IPS DF 19.7 (cell line): ENCODE measurements around the gene ALLC.

Source experiments
- DNase-seq: peaks from one replicate; pipeline ENCODE4 v3.0.0-alpha.2; 2013; ENCODE audit warnings: low read depth, low spot score

ALLC gene

DNA sequence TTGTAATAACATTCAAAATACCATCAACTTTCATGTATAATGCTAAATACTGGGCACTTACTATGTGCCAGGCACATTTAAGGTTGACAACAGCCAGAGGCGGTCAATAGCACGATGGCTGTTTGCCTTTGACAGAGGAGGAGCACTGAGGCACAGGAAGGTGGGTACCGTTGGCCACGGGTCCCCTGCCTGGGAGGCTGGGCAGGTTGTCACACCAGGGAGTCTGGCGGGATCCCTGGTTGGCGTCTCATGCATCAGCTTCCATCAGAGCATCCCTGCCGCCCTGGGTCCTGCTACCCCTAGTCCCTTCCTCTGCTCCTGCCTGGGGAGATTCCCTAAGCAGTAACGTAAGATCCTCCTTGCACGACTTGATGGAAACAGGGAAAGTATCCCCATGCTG, 19.4 kb downstream of the ALLC start:
- DNase-seq = no peak

DNA sequence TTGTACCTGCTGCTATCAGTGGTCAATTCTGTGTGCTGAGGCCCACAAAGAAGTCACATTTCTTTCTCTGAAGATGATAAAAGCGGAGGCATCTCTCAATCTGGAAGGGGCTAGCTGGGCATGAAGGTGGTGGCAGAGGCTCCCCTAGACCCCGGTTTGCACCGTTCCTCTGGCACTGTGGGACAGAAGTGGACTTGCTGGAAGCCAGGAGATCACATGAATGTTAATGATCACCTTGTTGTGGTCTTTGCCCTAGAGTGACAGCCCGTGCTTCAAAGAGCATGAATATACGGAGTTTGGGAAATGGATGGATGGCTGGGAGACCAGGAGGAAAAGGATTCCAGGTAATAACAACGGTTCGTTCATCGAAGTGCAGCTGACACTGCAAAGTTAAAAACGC, 20.2 kb downstream of the ALLC start:
- no peak for DNase-seq

- DNase-seq = no peak
These were observed 21.2 kb downstream of the ALLC start for GRCh38 chr2:3679180-3679579.

DNA sequence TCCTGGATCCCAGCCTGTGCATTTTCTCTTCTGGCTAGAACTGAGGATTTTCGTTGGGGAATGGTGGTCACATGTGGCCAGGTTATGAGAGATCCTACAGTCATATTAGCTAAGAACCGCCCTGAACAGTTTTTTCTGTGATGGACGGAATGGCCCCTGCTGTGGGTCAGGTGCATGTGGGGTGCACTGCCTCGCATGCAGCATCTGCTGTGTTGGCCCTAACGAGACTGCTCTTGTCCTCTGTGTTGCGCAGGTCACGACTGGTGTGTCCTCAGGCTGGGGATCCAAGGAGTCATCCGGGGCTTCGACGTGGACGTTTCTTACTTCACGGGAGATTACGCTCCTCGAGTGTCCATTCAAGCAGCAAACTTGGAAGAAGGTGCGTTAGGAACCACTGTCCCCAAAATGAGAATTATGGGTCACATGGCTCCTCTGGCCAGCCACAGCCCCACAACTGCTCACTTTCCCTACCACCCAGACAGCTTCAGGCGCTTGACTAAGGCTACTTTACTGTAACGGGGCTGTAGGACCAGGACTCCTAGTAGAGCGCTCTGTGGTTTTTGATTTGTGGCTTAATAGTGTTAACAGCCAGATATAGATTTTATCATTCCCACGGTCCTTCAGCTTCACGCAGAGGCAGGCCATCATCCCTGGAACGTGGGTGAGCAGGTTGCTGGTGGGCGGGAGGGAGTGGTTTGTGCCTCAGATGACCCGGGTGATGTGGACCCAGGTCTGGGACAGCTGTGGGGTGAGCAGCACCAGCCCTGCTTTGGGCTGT, 21.8 kb downstream of the ALLC start:
- DNase-seq = no peak

DNA sequence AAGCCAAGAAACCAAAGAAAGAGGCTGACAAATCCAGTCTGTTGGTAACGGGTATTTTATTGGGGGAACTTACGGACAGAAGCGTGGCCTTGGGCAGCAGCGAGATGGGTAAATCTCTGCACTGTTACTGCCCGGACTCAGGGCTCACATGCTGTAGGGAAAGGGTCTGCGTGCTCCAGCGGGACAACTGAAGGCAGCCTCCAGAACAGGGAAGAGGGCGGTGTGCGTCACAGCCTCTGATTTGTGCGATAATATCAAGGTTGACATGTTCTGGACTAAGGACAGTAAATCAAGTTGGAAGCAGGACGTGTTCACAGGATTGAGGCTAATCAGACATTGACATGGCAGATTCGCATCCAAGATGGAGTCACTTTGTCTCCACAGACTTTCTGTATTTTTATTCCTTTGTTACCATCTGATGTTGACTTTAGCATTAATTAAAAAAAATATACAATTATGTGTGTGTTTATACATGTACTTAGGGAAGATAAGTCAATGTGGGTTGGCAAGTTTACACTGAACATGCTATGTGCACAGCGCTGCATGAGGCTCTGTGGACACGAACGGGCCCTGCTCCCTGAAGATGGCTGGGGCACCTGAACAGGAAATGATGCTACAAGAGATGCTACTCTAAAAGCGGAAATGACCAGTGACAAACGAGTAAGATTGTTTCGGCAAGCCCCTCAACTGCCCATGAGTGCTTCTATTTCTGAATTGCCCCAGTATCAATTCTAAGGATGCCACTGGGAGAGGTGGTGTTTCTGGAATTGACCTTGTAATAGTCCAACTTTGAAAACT, 22.7 kb downstream of the ALLC start:
- no peak for DNase-seq

DNA sequence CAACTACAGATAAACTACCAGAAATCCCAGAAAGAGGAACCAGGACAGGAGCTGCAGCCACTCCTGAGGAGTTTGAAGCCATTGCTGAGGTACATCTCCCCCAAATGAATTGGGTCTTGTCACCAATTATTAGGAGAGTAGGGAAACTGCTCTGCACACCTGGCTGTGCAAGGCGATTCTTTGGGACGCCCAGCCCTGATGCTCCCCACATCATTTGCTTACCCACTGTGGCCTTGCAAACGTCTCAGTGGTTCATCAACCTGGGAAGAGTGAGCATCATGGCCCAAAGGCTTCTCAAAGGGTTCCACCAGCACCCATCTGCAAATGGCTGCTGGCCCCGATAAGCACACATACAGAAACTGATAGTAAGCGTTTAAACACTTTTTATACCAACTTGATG, 23.6 kb downstream of the ALLC start:
- DNase-seq = no peak

- no peak for DNase-seq
These were observed 24.8 kb downstream of the ALLC start for GRCh38 chr2:3682811-3683210.

DNA sequence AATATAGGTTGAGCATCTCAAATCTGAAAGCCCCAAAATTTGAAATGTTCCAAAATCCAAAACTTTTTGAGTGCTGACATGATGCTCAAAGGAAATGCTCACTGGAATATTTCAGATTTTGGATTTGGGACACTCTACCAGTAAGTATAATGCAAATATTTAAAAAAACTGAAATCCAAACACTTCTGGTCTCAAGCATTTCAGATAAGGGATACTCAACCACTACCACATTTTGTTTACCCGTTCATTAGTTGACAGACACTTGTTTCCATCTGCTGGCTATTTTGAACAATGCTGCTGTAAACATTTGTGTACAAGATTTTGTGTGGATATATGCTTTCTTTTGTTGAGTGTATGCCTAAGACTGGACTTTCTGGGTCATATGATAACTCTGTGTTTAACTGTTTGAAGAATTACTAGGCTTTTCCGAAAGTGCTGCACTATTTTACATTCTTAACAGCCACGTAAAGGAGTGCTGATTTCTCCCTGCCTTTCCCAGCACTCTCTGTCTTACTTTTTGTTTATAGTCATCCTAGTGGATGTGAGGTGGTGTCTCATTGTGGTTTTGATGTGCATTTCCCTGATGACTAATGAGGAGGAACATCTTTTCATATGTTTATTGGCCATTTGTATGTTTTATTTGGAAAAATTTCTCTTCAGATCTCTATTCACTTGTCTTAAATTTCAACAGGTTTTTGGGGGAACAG, 25.9 kb downstream of the ALLC start:
- no peak for DNase-seq

DNA sequence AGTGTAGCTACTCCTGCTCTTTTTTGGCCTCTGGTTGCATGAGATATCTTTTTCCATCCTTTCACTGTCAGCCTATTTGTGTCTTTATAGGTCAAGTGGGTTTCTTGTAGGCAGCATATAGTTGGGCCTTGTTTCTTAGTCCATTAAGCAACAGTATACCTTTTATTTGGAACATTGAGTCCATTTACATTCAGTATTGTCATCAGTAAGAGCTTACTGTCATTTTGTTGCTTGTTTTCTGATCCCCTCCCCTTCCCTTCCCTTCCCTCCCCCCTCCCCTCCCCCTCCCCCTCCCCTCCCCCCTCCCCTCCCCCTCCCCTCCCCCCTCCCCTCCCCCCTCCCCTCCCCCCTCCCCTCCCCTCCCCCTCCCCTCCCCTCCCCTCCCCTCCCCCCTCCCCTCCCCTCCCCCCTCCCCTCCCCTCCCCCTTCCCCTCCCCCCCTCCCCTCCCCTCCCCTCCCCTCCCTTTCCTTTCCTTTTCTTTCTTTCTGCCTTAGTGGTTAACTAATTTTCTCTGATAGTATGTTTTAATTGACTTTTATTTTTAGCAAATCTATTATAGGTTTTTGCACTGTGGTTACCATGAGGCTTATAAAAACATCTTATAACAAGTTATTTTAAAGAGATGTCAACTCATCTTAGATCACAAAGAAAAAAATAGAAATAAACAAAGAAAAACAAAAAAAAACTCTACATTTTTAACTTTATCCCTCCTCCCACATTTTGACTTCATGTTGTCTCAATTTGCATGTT, 32.2 kb downstream of the ALLC start:
- no peak for DNase-seq

DNA sequence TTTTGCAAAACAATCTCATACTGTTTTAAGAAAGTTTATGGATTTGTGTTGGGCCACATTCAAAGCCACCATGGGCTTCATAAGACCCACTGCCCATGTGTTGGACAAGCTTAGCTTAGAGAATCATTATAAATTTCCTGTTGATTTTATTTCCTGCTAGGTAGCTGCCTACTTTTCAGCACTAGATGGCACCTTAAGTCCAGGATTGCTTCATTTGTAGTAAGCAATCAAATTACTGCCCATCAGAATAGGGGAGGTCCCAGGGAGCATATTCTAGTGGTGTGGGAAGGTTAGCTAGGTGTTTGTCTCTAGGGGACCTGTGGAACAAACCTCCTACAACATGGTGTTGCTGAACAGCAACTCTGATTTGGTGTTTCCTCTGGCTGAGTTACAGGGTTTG, 34.4 kb downstream of the ALLC start:
- peak; percentile 7 for DNase-seq

GRCh38 chr2:3696545-3696944, 38.5 kb downstream of the ALLC start:
- DNase-seq = no peak

- DNase-seq = no peak
These were observed 43.1 kb downstream of the ALLC start for GRCh38 chr2:3701071-3701470.

- DNase-seq = no peak
These were observed 45.3 kb downstream of the ALLC start, which contains the start of gene DCDC2C for GRCh38 chr2:3703236-3703756. DCDC2C (plus strand) TSS chr2:3703575; CDS start chr2:3703752, 177 bp downstream.

DNA sequence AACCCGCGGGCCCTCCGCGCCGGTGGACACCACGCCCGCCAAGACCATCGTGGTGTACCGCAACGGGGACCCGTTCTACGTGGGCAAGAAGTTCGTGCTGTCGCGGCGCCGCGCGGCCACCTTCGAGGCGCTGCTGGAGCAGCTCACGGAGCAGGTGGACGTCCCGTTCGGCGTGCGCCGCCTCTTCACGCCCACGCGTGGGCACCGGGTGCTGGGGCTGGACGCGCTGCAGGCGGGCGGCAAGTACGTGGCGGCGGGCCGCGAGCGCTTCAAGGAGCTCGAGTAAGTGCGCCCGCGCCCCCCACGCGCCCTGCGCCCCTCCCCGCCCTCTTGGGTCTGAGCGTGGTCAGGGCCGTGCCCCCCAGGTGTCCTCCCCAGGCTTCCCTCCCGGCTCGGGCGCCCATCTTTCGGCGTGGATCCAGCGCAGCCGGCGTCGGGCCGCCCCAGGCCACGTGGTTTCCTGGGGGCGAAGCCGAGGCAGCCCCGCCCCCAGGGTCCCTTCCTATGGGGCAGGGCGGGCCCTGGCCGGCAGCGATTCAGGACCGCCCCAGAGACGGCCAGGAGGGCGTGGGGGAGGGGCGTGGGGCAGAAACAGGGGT, 45.9 kb downstream of the ALLC start:
- DNase-seq = no peak

GRCh38 chr2:3704692-3705091, 46.7 kb downstream of the ALLC start:
- no peak for DNase-seq

DNA sequence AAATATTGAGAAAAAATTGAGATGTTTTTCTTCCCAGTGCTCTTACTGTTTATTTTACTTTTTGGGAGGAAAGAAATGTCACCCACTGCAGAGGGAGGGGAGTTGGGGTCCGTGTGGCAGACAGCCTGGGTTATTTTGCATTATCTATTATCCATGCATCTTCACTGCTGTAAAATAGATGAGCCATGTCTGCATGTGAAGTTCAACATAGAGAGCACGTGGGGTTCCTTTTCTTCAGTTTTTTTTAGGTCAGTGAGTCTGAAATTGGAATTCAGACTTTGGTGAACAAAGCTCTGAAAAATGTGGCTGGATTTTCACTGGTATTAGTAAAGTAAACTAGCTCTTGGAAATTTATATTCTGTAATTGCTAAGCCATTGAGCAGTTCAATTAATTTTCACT, 47.8 kb downstream of the ALLC start:
- no peak for DNase-seq

DNA sequence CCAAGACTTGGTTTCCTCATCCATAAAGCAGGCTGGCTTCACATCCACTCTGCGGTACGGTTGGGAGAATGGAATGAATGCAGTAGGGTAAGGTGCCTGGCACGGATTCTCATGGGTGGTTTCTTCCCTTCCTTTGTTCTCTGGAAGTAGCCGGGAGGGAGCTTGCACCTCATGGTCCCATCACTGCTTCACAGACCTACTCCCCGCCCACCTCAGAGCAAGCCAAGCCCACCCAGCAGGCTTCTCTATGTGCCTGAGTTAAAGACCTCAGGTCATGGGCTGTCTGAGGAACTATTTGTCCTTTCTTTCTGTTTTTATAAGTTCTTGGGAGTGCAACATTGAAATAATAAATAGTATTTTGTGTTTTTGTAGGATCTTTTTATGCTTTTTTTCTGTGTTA, 48.9 kb downstream of the ALLC start:
- DNase-seq = no peak

DNA sequence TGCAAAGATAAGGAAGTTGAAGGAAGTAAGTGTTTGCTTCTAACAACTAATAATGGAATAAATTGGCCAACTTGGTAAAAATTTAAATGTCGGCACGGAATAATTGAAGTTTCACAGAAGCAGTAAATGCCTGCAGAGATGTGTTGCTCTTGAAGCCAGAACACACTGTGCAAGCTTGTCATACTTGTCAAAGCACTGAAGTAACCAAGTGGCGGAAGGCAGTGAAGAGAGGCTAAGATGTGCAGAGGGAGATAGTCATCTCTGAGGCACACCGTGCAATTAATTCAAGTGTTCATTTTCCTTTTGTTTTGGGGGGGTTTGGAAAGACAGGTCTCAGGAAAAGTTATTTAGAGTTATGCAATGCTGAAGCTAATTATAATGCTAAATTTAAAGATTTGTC, 50.6 kb downstream of the ALLC start:
- DNase-seq = no peak

DNA sequence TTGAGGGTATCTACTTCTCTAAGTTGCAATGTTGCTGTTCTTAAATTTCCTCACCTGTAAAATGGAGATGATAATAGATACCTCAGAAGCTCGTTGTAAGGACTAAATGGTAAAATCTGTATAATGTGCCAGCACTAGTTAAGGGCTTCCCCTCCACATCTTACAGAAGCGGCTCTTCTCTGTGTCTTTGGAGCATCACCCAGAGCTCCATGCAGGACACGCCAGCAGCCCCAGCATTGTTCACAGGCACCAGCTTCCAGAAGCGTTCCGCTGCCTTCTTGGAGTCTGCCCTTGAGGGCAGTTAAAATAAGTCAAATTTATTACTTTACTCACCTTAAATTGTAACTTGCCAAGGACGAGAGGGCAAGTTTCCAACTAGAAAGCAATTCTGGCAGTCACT, 51.2 kb downstream of the ALLC start:
- DNase-seq = no peak

DNA sequence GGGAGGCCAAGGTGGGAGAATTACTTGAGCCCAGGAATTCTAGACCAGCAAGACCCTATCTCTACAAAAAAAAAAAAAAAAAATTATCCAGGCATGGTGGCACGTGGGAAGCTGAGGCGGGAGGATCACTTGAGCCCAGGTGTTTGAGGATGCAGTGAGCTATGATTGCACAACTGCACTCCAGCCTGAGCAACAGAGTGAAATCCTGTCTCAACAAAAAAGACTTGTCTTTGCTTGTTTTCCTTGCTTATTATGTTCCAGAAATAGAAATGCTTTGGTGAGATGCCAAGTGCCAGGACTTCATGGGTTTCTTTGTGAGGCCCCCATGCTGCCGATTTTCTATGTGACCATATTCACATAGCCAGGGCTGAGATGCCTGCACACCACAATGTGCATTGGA, 54.4 kb downstream of the ALLC start:
- no peak for DNase-seq
